Tibial artery (tissue), 4 donors: ENCODE measurements around the gene FBXO28.
A peak's percentile ranks its signal among the peaks of the same experiment; 100 is the strongest.

Experiments used
- DNase-seq, 2 donors: peaks; one replicate each; pipeline ENCODE4 v3.0.0-alpha.2; 2019
- H3K27ac ChIP-seq, 2 donors: fragments of 200-600 bp; sonication (generic) in 1 of 2; 1 replicate in 1 of 2; 2 replicates in 1 of 2; pipeline ENCODE4 v1.5.1; 2018 to 2019; ENCODE audit warnings: mild to moderate bottlenecking in 1 of 2
- H3K27me3 ChIP-seq, 2 donors: fragments of 200-600 bp; sonication (generic) in 1 of 2; one replicate each; pipeline versions ENCODE4 v1.5.1 to v1.6.0; 2016 to 2019
- H3K36me3 ChIP-seq, 3 donors: fragments of 200-600 bp; sonication (generic) in 2 of 3; one replicate each; pipeline ENCODE4 v1.5.1; 2016 to 2019; ENCODE audit warnings: mild to moderate bottlenecking in 2 of 3
- H3K4me1 ChIP-seq, 4 donors: fragments of 200-600 bp; sonication (generic) in 2 of 4; 1 replicate in 3 of 4; 2 replicates in 1 of 4; pipeline ENCODE4 v1.5.1; 2016 to 2019
- H3K4me3 ChIP-seq, 2 donors: fragments of 200-600 bp; sonication (generic) in 1 of 2; 1 replicate in 1 of 2; 2 replicates in 1 of 2; pipeline ENCODE4 v1.5.1; 2018 to 2019; ENCODE audit warnings: mild to moderate bottlenecking in 2 of 2
- H3K9me3 ChIP-seq, 3 donors: fragments of 200-600 bp; sonication (generic) in 1 of 3; one replicate each; pipeline ENCODE4 v1.5.1; 2016 to 2019
- intact Hi-C: fragments of 100-400 bp; cut with DNase I; formaldehyde crosslinking; loops from one replicate; pipeline ENCODE4 v1.15.0; 2023; ENCODE audit warnings: low total_unique reads
- TF ChIP-seq, protein P1 (sequence below), 2 experiments: fragments of 200-600 bp in 1 of 2; fragments of 450-650 bp in 1 of 2; IDR thresholded peaks; one replicate each; pipeline ENCODE4 v1.5.1; 2017 to 2019; ENCODE audit warnings: antibody characterized with exemption in 2 of 2, mild to moderate bottlenecking in 1 of 2, moderate library complexity in 1 of 2

The FBXO28 gene

GRCh38 chr1:224109981-224110380 lies 3.9 kb upstream of the FBXO28 start:
- intact Hi-C loops: loop anchor here (5.0 kb wide), 1 partner anchor 222 kb away; the partner anchor contains the start of gene NVL
- no peak for DNase-seq
- Histone ChIP-seq H3K4me1 (peaks cover 0 to 14% (median 3%) of the 10 kb centered on the region in 4 donors), H3K9me3 (no peaks in the 10 kb centered on the region), H3K4me3 (no peak overlapping the region), H3K36me3 (no peaks in the 10 kb centered on the region), H3K27ac (no peak overlapping the region), H3K27me3 (peaks cover 0 to 12% of the 10 kb centered on the region in 2 donors)
- TF ChIP-seq, protein P1, sequence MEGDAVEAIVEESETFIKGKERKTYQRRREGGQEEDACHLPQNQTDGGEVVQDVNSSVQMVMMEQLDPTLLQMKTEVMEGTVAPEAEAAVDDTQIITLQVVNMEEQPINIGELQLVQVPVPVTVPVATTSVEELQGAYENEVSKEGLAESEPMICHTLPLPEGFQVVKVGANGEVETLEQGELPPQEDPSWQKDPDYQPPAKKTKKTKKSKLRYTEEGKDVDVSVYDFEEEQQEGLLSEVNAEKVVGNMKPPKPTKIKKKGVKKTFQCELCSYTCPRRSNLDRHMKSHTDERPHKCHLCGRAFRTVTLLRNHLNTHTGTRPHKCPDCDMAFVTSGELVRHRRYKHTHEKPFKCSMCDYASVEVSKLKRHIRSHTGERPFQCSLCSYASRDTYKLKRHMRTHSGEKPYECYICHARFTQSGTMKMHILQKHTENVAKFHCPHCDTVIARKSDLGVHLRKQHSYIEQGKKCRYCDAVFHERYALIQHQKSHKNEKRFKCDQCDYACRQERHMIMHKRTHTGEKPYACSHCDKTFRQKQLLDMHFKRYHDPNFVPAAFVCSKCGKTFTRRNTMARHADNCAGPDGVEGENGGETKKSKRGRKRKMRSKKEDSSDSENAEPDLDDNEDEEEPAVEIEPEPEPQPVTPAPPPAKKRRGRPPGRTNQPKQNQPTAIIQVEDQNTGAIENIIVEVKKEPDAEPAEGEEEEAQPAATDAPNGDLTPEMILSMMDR (IDR thresholded peaks at IDR 0.05): no peak

- intact Hi-C loops: loop anchor here (5.0 kb wide), 1 partner anchor 219 kb away; the partner anchor contains the start of gene NVL
- no peak for DNase-seq
- Histone ChIP-seq H3K9me3 (no peaks in the 10 kb centered on the region), H3K27ac (no peak overlapping the region), H3K36me3 (no peaks in the 10 kb centered on the region), H3K27me3 (peaks cover 0 to 6% of the 10 kb centered on the region in 2 donors), H3K4me1 (peaks cover 0 to 29% (median 21%) of the 10 kb centered on the region in 4 donors), H3K4me3 (no peak overlapping the region)
- TF ChIP-seq, protein P1 (IDR thresholded peaks at IDR 0.05): no peak
Measured at GRCh38 chr1:224113005-224113404, 906 bp upstream of the FBXO28 start.

DNA sequence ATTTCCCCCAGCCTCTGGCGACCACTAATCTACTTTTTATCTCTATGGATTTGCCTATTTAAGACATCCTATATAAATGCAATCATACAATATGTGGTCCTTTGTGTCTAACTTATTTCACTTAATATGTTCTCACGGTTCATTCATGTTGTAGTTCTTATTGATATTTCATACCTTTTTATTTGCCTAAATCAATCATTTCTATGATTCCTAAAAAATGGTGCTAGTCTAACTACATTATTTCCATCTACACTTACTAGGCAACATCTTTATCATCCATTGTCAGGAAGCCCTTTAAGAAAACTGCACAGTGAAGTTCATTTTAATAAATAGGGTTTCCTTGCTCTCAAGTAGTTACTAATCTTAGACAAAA lies 380 bp upstream of the FBXO28 start:
- peak overlapping the region; percentile 66 to 75 for H3K4me3 ChIP-seq
- H3K27ac ChIP-seq: peak overlapping the region; percentile 92 to 94
- intact Hi-C loops: loop anchor here (5.0 kb wide), 1 partner anchor 219 kb away; the partner anchor contains the start of gene NVL
- H3K36me3 ChIP-seq: no peaks in the 10 kb centered on the region
- H3K9me3 ChIP-seq: no peaks in the 10 kb centered on the region
- peaks cover 0 to 3% of the 10 kb centered on the region in 2 donors for H3K27me3 ChIP-seq
- no peak for DNase-seq
- peaks cover 0 to 29% (median 21%) of the 10 kb centered on the region in 4 donors for H3K4me1 ChIP-seq
- TF ChIP-seq, protein P1 (IDR thresholded peaks at IDR 0.05): no peak

GRCh38 chr1:224114787-224115175 lies 870 bp downstream of the FBXO28 start:
- Histone ChIP-seq H3K36me3 (no peaks in the 10 kb centered on the region), H3K27me3 (no peaks in the 10 kb centered on the region), H3K9me3 (no peaks in the 10 kb centered on the region), H3K27ac (peak overlapping the region; percentile 92 to 94), H3K4me3 (peak overlapping the region; percentile 66 to 75), H3K4me1 (peaks cover 0 to 29% (median 21%) of the 10 kb centered on the region in 4 donors)
- intact Hi-C loops: loop anchor here (5.0 kb wide), 2 partner anchors 218 to 343 kb away; partner anchors contain the start of gene NVL
- no peak for DNase-seq
- TF ChIP-seq, protein P1 (IDR thresholded peaks at IDR 0.05): no peak

- DNase-seq: no peak
- Histone ChIP-seq H3K36me3 (no peaks in the 10 kb centered on the region), H3K27ac (no peak overlapping the region), H3K4me1 (peaks cover 0 to 29% (median 23%) of the 10 kb centered on the region in 4 donors), H3K4me3 (no peak overlapping the region), H3K9me3 (no peaks in the 10 kb centered on the region), H3K27me3 (no peaks in the 10 kb centered on the region)
- intact Hi-C loops: loop anchor here (5.0 kb wide), 1 partner anchor 341 kb away; no protein-coding TSS in a partner anchor
- TF ChIP-seq, protein P1 (IDR thresholded peaks at IDR 0.05): peak; percentile 47 to 62
Measured at GRCh38 chr1:224116131-224116530, 2.2 kb downstream of the FBXO28 start.
